BJ (cell line): Measurements from ENCODE around the gene B4GALNT3. TPM values are rescaled to one million over a fixed set of nuclear protein-coding genes. Genes with fewer than 3 reads are reported as not detected.

Experiments used
- CTCF ChIA-PET: fragments of 350-600 bp; formaldehyde crosslinking; extraction: SDS; loops from one replicate; lab custom pipeline; 2021; ENCODE audit warnings: antibody characterized with exemption, inconsistent platforms; lab: Yijun Ruan, JAX
- POLR2A ChIA-PET: fragments of 300-600 bp; sonication (Branson Sonifier 250); formaldehyde crosslinking; extraction: SDS; loops from one replicate; lab custom pipeline; 2021; ENCODE audit warnings: antibody characterized with exemption; lab: Charles Lee
- DNase-seq: peaks from one replicate; pipeline ENCODE4 v3.0.0-alpha.2; 2011; ENCODE audit warnings: low read depth
- H3K27me3 ChIP-seq: 2 replicates; pipeline ENCODE4 v1.6.0; 2011; ENCODE audit warnings: low read length; ENCODE audit not compliant: control insufficient read depth, insufficient read depth
- H3K36me3 ChIP-seq: 2 replicates; pipeline ENCODE4 v1.5.1; 2011; ENCODE audit warnings: low read length; ENCODE audit not compliant: control insufficient read depth, insufficient read depth
- H3K4me3 ChIP-seq: 2 replicates; pipeline ENCODE4 v1.5.1; 2011; ENCODE audit warnings: low read depth, mild to moderate bottlenecking, control low read depth, low read length
- CTCF ChIP-seq: IDR thresholded peaks from 2 replicates; pipeline ENCODE4 v1.5.1; 2011; ENCODE audit warnings: low read depth, mild to moderate bottlenecking, control low read depth, inconsistent platforms, low read length, moderate library complexity; ENCODE audit not compliant: insufficient read depth
- polyA plus RNA-seq: library from polyadenylated mRNA; depleted of rRNA; stranded (reverse); fragments of >200 nt; gene quantifications from 2 replicates; pipeline ENCODE4 v1.2.3, GENCODE V29; 2011

B4GALNT3 gene
- polyA plus RNA-seq, 1 experiment: not detected

- Histone ChIP-seq H3K27me3 (peaks cover 40% of the 10 kb centered on the region), H3K36me3 (no peaks in the 10 kb centered on the region), H3K4me3 (no peak overlapping the region)
- no peak for DNase-seq
- POLR2A ChIA-PET: no interaction called here
- CTCF ChIA-PET: interaction anchor here (1.0 to 2.9 kb wide), 2 partner anchors 8 to 85 kb away, joined by 4 to 16 read pairs; no protein-coding TSS in a partner anchor
- no peak for TF ChIP-seq CTCF
These were observed 1.7 kb downstream of the B4GALNT3 start for GRCh38 chr12:461425-461824.

DNA sequence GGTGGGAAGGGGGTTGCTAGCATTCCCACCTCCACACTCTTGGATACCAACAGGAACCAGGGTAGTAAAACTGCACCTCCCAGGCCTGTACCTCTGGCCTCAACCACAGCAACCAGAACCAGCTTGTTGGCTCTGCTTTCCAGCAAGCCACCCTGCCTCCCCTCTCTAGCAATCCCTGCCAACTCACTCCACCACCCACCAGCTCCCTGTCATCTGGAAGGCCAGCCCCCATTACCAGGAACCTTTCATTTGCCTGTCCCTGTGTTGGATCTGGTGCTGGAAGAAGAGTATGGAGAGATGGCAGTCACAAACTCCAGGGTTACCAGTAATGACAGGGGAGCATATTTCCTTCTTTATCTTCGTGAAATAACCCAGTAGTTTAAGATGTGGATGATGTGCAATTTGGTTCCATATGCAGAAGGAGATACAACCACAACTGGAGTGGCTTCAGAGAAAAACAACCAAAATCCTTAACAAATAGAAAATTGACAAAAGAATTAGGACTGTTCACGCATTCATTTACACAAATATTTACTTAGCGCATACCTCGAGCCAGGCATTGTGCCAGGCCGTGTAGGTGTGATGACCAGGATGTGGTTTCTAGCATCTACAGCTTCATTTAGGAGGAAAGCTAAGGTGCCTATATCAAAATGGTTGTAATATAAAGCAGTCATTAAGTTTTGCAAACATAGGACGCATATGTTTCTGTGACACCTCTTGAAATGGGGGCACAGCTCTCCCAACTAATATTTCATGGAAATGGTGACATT is 3.4 kb downstream of the B4GALNT3 start:
- H3K27me3 ChIP-seq: peaks cover 42% of the 10 kb centered on the region

GRCh38 chr12:464484-465267 is 4.9 kb downstream of the B4GALNT3 start:
- POLR2A ChIA-PET: no interaction called here
- Histone ChIP-seq H3K36me3 (no peaks in the 10 kb centered on the region), H3K4me3 (no peak overlapping the region), H3K27me3 (peaks cover 34% of the 10 kb centered on the region)
- TF ChIP-seq CTCF: no peak
- no peak for DNase-seq
- CTCF ChIA-PET: interaction anchor here (1.3 to 1.5 kb wide), 2 partner anchors 13 to 83 kb away, joined by 4 to 5 read pairs; no protein-coding TSS in a partner anchor

More for the DNA sequence above, 3.4 kb downstream of the B4GALNT3 start:
- ChIA-PET CTCF (interaction anchor here (1.5 to 2.9 kb wide), 3 partner anchors 10 to 84 kb away, joined by 5 to 16 read pairs (median 7); no protein-coding TSS in a partner anchor), POLR2A (no interaction called here)
- TF ChIP-seq CTCF: no peak
- Histone ChIP-seq H3K36me3 (no peaks in the 10 kb centered on the region), H3K4me3 (no peak overlapping the region)
- no peak for DNase-seq

DNA sequence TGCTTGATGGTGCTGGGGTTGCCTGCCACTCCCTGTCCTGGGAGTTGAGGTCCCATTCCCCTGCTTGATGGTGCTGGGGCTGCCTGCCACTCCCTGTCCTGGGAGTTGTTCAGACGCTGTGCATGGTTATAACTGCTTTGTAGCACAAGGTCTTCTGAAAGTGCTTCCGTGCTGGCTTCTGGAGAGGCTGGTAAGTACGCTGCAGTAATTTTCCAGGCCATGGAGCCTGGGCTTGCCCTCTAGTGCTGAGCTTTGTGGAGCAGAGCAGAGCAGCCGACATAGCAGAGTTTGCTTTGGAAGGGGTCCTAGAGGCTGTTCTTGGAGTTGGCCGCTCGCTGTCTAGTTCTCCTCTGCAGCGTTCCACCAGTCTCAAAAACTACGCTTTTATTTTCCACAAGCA is 6.3 kb downstream of the B4GALNT3 start:
- DNase-seq: no peak
- CTCF ChIA-PET: interaction anchor here (1.3 to 2.6 kb wide), 2 partner anchors 24 to 81 kb away, joined by 3 to 9 read pairs; no protein-coding TSS in a partner anchor
- no peaks in the 10 kb centered on the region for H3K36me3 ChIP-seq
- POLR2A ChIA-PET: no interaction called here
- TF ChIP-seq CTCF: no peak
- H3K27me3 ChIP-seq: peaks cover 33% of the 10 kb centered on the region
- H3K4me3 ChIP-seq: no peak overlapping the region

GRCh38 chr12:466762-467161 is 7.0 kb downstream of the B4GALNT3 start:
- no peak overlapping the region for H3K4me3 ChIP-seq
- H3K36me3 ChIP-seq: no peaks in the 10 kb centered on the region
- H3K27me3 ChIP-seq: peaks cover 27% of the 10 kb centered on the region
- POLR2A ChIA-PET: no interaction called here
- TF ChIP-seq CTCF: no peak
- no peak for DNase-seq
- CTCF ChIA-PET: interaction anchor here (1.1 to 2.6 kb wide), 3 partner anchors 25 to 81 kb away, joined by 3 to 9 read pairs (median 3); no protein-coding TSS in a partner anchor
